HG02981 (cell line): ENCODE data around the gene SHTN1.

ENCODE experiments used
- ATAC-seq: cut with Tn5 transposase; IDR thresholded peaks from one replicate; pipeline ENCODE4 v1.9.1; 2021; ENCODE audit warnings: mild to moderate bottlenecking, moderate library complexity; ENCODE audit not compliant: unreplicated experiment

The SHTN1 gene

DNA sequence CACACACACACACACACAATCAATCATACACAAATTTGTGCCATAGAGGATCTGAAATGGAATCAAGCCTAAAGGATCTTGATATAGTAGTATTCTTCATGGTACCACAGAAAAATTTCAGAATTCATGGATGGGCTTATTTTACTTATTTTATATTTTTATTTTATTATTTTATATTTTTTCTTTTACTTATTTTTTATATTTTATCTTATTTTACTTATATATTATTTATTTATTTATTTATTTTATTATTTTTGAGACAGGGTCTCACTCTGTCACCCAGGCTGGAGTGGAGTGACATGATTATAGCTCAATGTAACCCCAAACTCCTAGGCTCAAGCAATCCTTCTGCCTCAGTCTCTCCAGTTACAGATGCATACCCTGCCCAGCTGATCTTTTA lies 16.7 kb downstream of the SHTN1 start:
- ATAC-seq = no peak

DNA sequence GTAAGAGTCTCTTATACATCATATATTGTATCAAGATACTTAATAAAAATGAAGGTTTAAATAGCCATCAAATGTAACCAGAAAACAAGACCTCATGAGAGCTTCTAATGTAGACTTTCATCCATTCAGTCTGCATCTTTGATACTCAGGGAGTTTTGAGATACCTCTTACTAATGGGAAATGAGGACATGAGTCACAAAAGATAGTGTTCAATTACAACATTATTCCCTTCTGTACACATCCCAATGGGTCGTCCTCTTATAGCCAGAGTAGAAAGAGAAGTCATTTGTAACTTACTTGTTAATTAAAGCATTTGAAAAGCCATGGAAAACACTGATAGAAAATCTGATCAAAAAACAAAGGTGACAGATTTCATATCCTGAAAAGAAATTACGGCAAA lies 19.4 kb downstream of the SHTN1 start:
- ATAC-seq = no peak

DNA sequence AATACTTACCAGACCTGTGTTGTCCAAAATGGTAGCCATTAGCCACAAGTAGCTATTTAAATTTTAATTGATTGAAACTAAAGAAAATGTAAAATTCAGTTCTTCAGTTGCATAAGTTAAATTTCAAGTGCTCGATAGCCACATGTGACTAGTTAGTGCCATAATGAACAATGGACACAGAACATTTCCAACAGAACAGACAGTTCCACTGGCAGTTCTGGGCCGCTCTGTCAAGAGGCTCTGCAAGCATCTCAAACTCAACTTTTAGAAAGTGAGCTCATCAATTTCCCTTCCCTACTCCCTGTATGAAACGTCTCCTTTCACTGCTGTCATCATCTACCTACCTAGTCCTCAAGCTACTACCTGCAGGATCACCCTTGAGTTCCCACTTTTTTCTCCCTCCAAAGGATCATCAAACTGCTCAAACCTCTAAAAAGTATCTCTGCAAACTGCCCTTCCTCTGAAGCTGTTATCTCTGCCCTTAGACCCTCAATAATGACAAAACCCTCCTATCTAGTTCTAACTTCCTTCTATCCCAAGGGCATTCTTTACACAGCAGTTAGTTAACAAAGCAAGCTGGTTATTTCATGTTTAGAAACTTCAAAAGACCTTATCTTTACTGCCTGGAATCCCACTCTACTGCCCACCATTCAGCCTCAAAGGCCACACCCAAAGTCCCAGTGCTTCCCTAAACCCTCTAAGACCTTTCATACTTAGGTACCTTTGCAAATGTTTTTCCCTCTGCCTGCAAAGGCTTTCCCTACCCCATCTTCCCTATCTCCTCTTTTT lies 20.6 kb downstream of the SHTN1 start:
- no peak for ATAC-seq

DNA sequence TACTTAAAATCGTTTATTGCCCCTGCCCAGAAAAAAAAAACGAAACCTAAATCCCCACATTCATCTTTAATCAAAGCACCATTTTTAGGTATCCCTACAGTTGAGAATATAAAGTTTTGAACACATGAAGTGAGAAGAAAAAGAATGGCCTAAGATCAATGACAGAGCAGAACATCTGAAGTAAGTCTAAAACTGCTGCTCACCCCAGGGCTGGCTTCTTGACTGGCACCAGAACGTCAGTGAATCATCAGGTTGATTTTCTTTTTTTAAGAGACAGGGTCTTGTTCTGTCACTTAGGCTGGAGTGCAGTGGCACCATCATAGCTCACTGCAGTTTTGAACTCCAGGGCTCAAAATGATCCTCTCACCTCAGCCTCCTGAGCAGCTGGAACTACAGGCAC lies 24.9 kb downstream of the SHTN1 start:
- no peak for ATAC-seq

DNA sequence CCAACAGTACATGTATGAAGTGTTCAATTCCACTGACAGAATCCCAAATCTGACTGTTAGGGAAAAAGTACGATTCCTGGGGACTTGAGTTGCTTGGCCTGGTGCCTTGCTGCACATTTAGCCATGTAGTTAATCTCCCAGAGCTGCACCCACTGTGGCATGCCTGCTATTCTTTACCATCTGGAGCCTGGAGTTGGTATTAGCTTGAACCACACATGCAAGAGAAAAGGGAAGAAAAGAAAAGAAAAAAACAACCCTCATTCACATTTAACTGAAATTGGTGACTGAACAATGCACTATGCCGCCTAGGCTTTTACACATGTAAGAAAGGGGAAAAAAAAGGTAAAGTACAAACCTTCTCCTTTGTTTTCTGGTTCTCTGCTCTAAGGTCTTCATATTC lies 26.1 kb downstream of the SHTN1 start:
- no peak for ATAC-seq

DNA sequence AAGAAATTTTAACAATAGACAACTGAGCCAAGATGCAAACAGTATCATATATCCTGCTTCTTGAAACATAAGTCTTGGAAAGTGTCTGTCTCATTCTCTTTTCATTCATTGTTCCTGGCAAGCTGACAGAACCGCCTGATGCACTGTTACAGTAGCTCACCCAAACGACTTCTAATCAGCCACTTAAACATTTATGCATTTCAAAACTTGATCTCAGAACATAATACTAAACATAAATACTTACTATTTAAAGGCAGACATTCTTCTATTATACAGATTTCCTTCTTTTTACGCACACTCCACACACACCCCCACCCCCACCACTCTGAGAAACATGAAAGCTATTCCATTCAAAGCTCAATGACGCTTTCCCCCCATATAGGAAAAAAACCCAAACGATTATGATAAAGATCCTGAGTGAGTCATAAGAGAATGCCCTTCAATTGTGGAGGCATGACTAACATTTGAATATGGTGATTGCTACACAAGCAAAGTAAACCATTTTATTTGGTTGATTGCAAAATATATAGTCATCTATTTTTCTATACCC lies 30.5 kb downstream of the SHTN1 start:
- ATAC-seq = no peak

DNA sequence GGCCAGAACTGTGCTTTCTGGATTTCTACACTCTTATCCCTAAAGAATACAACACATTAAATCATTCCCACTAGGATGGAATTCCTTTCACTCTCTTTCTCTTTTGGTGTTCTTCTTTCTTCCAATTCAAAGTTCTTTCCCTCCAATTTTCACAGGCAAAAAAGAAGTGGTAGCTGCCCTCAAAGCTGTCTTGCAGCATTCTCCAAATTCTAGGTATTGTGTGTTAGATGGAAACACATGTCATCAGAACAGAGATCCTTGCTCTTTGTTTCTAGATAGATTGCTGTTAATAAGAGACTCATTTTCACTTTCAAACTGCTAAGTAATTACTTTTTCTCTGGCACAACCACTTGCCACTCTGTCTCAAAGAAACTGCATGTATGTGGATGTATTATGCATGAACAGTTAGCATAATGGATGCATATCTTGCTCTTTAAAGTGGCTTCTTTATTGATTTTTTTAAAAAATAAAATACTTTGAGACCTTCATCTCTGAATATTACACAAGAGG lies 31.0 kb downstream of the SHTN1 start:
- ATAC-seq = no peak

DNA sequence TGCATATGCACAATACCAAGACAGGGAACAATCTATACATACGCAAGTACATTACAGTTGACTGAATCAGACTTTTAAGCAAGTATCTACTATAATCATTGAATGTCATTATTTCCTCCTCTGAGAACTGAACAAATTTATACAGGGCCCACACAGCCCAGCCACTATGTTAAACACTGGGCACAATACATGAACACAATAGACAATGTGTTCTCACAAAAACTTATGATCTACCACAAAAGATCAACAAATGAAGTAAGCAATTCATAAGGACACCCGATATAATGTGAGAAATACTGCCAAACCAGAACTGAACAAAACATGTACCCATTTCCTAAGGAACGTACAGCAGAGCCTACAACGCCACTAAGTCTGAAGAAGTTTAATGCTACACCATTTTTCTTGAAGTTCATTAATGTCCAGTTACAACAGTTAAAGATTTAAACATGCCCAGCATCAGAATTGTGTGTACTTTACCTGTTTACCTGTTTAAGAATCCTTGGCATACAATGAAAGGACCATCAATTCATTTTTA lies 31.5 kb downstream of the SHTN1 start:
- no peak for ATAC-seq

DNA sequence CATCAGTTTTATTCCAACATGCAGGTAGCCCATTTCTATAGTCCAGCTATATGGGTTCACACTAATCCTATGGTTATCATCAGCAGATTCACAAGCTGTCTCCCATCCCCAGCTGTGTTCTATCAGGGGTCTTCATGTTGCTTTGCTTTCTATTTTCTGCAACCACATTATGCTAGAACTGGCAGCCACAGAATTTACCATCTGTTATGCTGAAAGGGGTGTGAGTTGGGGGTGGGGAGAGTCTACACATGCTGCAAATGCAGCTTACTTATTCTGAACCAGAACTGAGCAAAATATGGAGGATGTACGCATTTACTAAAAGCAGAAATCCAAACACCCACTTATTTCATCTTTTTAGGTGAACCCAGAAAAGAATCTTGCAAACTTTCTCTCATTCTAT lies 32.9 kb downstream of the SHTN1 start:
- ATAC-seq = no peak

DNA sequence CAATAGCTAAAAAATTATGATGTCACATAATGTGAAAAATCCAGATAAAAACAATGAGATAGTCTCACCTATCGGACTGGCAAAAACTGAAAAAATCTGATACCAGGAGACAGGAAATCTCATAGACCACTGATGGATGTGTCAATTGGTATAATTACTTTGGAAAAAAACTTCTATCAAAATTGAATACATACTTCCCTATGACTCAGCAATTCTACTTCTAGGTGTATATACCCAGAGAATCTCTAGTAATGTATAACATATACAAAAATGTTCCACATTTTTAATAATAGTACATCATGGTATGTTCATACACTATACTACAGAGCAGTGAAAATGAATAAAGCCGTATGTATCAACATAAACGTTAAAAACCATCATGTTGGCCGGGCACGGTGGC lies 34.9 kb downstream of the SHTN1 start:
- no peak for ATAC-seq

DNA sequence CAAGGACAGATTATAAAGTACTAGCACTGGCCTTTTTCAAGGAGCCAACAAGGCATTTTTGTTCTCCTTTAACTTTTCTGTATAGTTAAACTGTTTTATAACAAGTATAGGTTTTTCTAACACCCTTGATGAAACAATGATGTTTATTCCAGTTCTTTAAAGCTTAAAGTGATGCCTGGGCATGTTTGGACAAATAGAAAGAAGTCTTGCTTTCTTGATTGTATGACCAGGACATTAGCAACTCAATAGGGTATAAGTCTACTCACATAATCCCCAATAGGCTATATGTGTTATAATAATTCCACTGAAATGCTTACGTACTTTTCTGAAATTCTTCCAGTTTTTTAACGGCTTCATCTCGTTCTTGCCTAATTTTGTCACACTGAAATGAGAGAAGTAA lies 36.7 kb downstream of the SHTN1 start:
- no peak for ATAC-seq

DNA sequence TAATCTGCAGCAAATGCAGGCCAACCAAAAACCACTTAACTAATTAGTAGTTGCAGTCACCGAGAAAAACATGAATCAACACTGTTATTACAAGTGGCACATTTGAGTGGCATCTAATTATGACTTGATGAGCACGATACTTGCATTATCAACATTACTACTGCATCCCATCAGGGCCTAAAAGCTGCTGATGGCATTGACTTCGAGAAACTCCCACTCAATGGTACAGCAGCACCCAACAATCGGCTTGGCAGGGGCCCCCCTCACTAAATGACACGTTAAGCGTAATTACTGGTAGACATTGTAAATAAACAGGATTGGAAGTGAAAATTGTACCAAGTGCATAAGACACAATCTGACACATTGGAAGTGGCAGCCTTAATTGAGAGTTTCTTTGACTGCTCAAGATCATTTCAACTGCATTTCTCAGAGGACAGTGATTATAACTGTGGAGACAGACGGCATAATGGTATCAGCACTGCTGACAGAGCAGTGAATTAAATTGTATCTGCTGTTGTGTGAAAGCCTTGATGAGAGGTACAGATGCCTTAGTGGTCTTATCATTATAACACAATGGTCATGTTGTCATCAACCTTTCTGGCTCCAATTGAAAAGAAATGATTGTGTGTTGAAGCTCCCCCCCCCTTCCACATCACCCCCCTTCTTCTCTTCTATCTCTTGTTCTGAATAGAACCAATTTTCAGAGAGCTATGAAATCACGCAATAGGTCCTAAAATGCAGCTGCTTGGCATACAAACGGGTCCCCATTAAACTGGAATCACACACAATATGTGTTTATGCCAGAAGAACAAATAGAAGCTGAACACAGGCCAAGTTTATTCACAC lies 43.4 kb downstream of the SHTN1 start:
- ATAC-seq = no peak

DNA sequence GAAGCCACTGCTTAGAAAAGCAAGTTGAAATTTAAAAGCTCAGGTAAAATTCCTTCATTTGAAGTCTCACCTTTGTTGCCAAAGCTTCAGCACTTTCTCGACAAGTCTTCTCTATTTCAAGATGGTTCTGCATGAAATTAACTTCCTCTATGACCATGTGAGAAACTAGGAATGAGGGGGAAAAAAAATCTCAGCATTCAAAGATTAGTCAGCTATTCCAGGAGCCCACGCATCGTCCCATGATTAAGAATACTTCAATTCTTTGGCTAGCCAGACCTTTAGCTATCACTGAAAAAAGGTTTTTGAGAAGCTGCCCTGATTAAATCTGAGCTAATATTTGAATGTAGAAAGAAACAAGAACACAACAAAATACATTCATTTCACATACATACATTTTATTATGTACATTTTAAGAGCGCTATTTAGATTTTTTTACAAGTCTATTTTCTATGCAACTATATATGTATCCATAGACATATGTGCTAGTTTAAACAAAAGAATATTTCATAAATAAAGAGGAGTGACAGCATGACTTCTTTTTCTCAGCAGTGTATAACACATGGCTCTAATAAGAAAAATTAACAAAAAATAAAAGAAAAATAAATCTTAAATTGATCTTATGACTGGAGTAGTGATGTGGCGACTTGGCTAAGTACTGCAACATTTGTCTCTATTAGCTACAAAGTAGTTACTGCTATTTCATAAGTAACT lies 44.8 kb downstream of the SHTN1 start:
- no peak for ATAC-seq

DNA sequence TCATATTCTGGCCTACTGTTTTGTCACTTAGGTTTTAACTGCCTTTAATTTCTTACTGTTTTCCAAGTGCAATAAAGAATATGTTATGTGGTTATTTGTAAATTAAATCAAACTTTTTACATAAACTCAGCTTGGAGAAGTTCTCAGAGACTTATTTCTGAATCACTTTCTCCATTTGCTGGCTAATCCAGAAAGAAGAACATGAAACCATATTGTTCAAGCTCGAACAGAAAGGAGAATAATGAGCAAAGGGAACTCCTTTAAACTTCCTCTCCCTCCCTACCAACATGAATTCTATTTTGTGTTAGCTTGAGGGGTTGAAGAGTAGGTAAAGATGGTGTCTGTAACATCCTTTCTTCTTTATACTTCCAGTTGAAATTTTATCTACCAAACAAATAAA lies 52.3 kb downstream of the SHTN1 start:
- no peak for ATAC-seq

DNA sequence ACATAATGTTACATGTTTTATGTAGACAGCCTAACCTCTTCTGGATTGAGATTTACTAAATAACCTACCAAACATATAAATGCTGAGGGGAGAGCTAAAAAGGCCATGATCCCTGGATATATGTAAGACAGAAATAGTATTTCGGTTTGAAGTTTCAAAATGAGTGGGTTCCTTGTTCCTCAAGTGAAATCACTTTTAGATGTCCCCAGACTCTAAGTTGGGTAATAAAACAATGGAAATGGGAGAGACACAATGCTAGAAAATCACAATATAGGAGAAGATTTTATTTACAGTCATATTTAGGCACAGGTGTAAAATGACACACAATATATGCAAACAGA lies 56.5 kb downstream of the SHTN1 start:
- ATAC-seq = no peak

DNA sequence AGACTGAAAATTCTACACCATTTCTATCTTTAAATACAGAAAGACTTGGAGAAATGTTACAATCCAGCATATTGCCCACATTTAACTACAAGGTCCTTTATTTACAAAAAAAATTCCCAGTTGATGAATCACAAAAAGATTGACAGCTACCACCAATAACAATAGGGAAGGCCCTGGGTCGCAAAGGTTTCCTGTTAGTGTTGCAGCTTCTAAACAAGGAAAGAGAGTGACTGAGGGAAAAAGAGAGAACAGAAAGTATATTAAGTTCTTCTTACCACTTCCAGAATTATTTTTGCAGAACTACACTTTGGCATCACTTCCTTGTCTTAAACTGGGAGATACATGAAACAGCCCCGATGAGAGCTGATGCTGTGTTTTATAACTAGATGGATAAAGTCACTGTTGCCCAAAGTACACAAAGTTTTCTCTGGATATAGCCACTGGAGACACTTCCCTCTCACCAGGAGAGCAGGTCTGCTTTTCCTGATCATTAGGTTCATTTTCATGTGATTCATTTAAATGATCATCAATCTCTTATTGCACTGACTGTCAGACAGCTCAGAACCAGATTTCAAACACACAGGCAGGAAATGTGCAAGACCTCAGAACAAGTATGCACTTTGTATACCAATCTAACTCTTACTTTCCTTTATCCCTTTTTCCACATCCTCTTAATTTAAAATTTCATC lies 57.0 kb downstream of the SHTN1 start:
- ATAC-seq = no peak

DNA sequence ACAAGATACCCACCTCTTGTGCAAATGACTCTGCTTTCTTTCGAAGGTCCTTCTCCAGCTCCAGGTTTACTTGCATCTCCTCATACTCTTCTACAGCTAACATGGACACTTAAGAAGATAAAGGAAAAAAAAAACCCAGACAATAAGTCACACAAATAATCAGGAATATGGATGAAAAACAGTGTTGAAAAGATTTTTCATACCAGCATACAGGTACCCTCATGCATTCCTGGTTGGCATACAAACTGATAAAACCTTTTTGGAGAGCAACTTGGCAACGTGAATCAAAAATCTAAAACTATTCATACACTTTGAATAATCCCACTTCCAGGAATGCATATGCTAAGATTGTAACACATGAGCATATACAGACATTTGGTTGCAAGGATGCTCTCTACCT lies 60.1 kb downstream of the SHTN1 start:
- no peak for ATAC-seq

DNA sequence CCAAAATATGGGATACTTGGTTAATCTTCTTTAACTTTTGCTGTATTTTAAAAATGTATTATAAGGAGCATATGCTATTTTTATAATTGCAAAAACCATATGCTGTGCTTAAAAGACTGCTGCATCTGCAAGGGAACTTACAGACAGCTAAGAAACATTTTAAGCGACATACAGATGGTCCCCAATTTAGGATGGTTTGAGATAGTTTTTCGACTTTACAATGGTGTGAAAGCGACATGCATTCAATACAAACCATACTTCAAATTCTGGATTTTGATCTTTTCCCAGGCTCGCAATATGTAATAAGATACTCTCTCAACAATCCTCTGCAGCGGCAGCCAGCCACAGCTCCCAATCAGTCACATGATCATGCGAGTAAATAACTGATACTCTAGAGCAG lies 73.2 kb downstream of the SHTN1 start:
- ATAC-seq = no peak

DNA sequence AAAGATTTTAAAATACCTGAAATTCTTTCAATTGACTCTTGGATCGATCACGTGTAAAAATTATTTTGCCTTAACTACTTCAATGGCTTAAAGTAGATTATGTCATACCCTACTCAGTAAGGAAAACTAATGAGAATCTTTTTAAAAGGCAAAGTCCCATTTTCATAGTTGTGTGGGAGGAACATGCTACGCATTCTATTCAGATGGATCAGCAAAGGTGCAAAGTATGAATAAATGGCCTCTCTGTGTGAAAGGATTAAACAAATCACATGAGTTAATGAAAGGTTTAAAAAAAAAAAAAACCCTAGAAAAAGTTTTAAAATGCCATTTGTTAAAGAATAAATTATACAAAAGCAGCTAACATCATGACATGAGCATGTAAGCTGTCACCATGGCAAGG lies 78.6 kb downstream of the SHTN1 start:
- no peak for ATAC-seq

DNA sequence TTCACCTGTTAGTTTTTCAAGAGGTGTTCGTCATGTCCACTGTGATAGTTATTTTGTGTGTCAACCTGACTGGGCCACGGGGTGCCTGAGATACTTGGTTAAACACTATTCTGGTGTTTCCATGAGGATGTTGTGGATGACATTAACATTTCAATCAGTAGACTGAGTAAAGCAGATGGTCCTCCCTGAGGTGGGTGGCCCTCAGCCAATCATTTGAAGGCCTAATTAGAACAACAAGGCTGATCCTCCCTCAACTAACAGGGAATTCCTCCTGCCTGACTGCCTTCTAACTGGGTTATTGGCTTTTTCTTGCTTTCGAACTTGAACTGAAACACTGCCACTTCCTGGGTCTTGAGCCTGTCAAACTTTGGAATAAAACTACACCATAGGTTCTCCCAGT lies 79.9 kb downstream of the SHTN1 start:
- no peak for ATAC-seq

DNA sequence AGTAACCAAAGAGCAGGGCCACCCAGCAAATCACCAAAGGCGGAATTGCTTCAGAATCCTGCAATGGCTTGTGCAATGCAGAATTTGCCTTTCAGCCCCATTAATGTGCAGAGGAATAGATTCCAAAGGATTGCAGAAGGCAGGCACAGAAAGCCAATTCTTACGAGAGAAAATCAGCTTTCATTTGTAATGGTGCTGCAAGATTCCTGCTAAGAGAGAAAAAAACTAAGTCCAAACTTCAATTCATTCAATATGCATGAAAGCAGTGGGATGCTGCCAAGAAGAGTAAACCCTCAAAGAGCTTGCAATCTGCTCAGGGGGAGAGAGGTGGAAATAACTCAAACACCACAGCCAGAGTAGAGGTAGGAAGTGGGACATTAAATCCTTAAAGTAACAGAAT lies 85.3 kb downstream of the SHTN1 start:
- ATAC-seq = no peak
